Type B pancreatic cell (in vitro differentiated cells): Measurements from ENCODE around the gene LEF1. TPM values are rescaled to one million over a fixed set of nuclear protein-coding genes. Genes with fewer than 3 reads are reported as not detected.
"Not testable (repeated sequence)": the region's sequence is repeated elsewhere in the genome, so short reads cannot be mapped to it uniquely, and the experiment has no call there.

Experiments used
- DNase-seq: peaks from one replicate; pipeline ENCODE4 v3.0.0; 2021; ENCODE audit warnings: mixed read lengths; ENCODE audit not compliant: unreplicated experiment; ENCODE audit errors: extremely low spot score
- H3K27ac Mint-ChIP-seq: 2 replicates; pipeline ENCODE4 v1.8.0; 2021; ENCODE audit warnings: mild to moderate bottlenecking, mixed read lengths
- H3K27me3 Mint-ChIP-seq: 2 replicates; pipeline ENCODE4 v1.8.0; 2021; ENCODE audit warnings: mixed read lengths
- H3K36me3 Mint-ChIP-seq: 2 replicates; pipeline ENCODE4 v1.8.0; 2021; ENCODE audit warnings: mixed read lengths
- H3K4me1 Mint-ChIP-seq: one replicate; pipeline ENCODE4 v1.8.0; 2021; ENCODE audit warnings: mixed read lengths; ENCODE audit not compliant: unreplicated experiment
- H3K4me3 Mint-ChIP-seq: 2 replicates; pipeline ENCODE4 v1.8.0; 2021; ENCODE audit warnings: mild to moderate bottlenecking, mixed read lengths
- H3K9me3 Mint-ChIP-seq: 2 replicates; pipeline ENCODE4 v1.8.0; 2021; ENCODE audit warnings: mixed read lengths
- CTCF ChIP-seq: fragments of 200-600 bp; sonication (generic); conservative IDR thresholded peaks from 2 replicates; pipeline ENCODE4 v1.5.0; 2021; ENCODE audit warnings: antibody characterized with exemption, mild to moderate bottlenecking
- total RNA-seq: library from RNA; stranded (reverse); gene quantifications from 2 replicates; pipeline ENCODE4 v1.2.1, GENCODE V29; 2021; ENCODE audit warnings: low replicate concordance

LEF1 gene
- total RNA-seq, 1 donor from 2014 or later, result 66.1 TPM

- Mint-ChIP-seq H3K4me3 (no peak overlapping the region), H3K9me3 (no peaks in the 10 kb centered on the region), H3K27me3 (no peaks in the 10 kb centered on the region), H3K27ac (no peak overlapping the region), H3K4me1 (peaks cover 4% of the 10 kb centered on the region), H3K36me3 (peaks cover 8% of the 10 kb centered on the region)
- TF ChIP-seq CTCF, result no peak
- no peak for DNase-seq
Observed at GRCh38 chr4:108051343-108051742, 117.4 kb downstream of the LEF1 start.

GRCh38 chr4:108050166-108051111 is 118.3 kb downstream of the LEF1 start:
- not testable (repeated sequence) for H3K27ac Mint-ChIP-seq, H3K27me3 Mint-ChIP-seq, H3K4me3 Mint-ChIP-seq, H3K9me3 Mint-ChIP-seq, DNase-seq, H3K36me3 Mint-ChIP-seq, H3K4me1 Mint-ChIP-seq

GRCh38 chr4:108049406-108049805 is 119.3 kb downstream of the LEF1 start:
- TF ChIP-seq CTCF, result no peak
- DNase-seq, result no peak
- Mint-ChIP-seq H3K9me3 (no peaks in the 10 kb centered on the region), H3K27ac (no peak overlapping the region), H3K36me3 (peaks cover 14% of the 10 kb centered on the region), H3K27me3 (no peaks in the 10 kb centered on the region), H3K4me1 (peaks cover 12% of the 10 kb centered on the region), H3K4me3 (no peak overlapping the region)

- TF ChIP-seq CTCF, result no peak
- Mint-ChIP-seq H3K4me3 (no peak overlapping the region), H3K4me1 (peaks cover 16% of the 10 kb centered on the region), H3K9me3 (no peaks in the 10 kb centered on the region), H3K36me3 (peaks cover 14% of the 10 kb centered on the region), H3K27ac (no peak overlapping the region), H3K27me3 (no peaks in the 10 kb centered on the region)
- no peak for DNase-seq
Observed at GRCh38 chr4:108048997-108049396, 119.7 kb downstream of the LEF1 start.

GRCh38 chr4:108048157-108048556 is 120.6 kb downstream of the LEF1 start:
- peaks cover 14% of the 10 kb centered on the region for H3K36me3 Mint-ChIP-seq
- H3K9me3 Mint-ChIP-seq, result no peaks in the 10 kb centered on the region
- no peak for TF ChIP-seq CTCF
- peaks cover 23% of the 10 kb centered on the region for H3K4me1 Mint-ChIP-seq
- DNase-seq, result no peak
- no peaks in the 10 kb centered on the region for H3K27me3 Mint-ChIP-seq
- no peak overlapping the region for H3K4me3 Mint-ChIP-seq
- no peak overlapping the region for H3K27ac Mint-ChIP-seq

- TF ChIP-seq CTCF, result no peak
- Mint-ChIP-seq H3K27me3 (no peaks in the 10 kb centered on the region), H3K9me3 (no peaks in the 10 kb centered on the region), H3K4me3 (no peak overlapping the region), H3K27ac (no peak overlapping the region), H3K4me1 (peaks cover 24% of the 10 kb centered on the region), H3K36me3 (peaks cover 14% of the 10 kb centered on the region)
- DNase-seq, result no peak
Observed at GRCh38 chr4:108047199-108047598, 121.5 kb downstream of the LEF1 start.
